Measurements from ENCODE around the gene PARD6B. TPM values are rescaled to one million over a fixed set of nuclear protein-coding genes. Genes with fewer than 3 reads are reported as not detected.

The PARD6B gene
- total and polyA plus RNA-seq, 2 donors (not counting 1 experiment from before 2014, with no cell fraction given) = 0.91 to 6.0 TPM

DNA sequence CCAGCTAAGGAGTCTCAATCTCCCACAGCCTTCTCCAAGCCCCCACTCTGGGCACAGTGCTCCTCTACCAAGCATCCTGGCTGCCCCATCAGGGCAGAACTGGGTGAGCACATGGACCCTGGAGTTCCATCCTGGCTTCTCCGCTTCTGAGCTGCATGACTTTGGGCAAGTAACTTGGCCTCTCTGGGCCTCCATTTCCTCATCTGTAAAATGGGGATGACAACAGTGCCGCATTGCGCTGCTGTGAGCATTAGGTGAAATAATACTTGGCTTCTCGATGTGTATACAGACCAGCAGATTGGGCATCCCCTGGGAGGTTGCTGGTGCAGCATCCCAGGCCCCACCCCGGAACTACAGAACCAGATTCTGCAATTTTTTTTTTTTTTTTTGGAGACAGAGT, 31.7 kb upstream of the PARD6B start:
- H3K79me2 ChIP-seq (ENCODE audit: control insufficient read depth, insufficient read depth, low read length) = no peaks in the 10 kb centered on the region
- Mint-ChIP-seq H3K27me3 (peaks cover 20% of the 10 kb centered on the region), H3K4me3 (no peak overlapping the region), H3K4me1 (no peaks in the 10 kb centered on the region), H3K9me3 (ENCODE audit: insufficient read depth) (no peaks in the 10 kb centered on the region), H3K27ac (no peak overlapping the region)
- no peak overlapping the region for H3K4me2 ChIP-seq (replicated peaks; ENCODE audit: low read depth, low read length, poor library complexity, severe bottlenecking)
- H3K4me3 ChIP-seq (ENCODE audit: control extremely low read depth in 1 of 5, extremely low read depth in 1 of 5, insufficient read depth in 1 of 5, low read depth in 2 of 5, low read length in 4 of 5) = no peak overlapping the region
- H4K20me1 ChIP-seq (ENCODE audit: control insufficient read depth, insufficient read depth, low read length, poor library complexity, severe bottlenecking) = no peaks in the 10 kb centered on the region
- DNase-seq (no peak), ATAC-seq (ENCODE audit: low read depth) (no peak)
- no peak overlapping the region for H2AFZ ChIP-seq (ENCODE audit: insufficient read depth, low read depth, low read length, poor library complexity, severe bottlenecking)
- 95% methylated on average over 4 of the region's 5 CpGs for WGBS (ENCODE audit: insufficient coverage)
- H3K4me1 ChIP-seq (ENCODE audit: control insufficient read depth in 2 of 2, insufficient read depth in 2 of 2, low read length in 2 of 2) = no peaks in the 10 kb centered on the region
- H3K9me3 ChIP-seq (ENCODE audit: control extremely low read depth in 1 of 3, control insufficient read depth in 2 of 3, insufficient read depth in 1 of 3, low read length in 2 of 3) = no peaks in the 10 kb centered on the region
- H3K27ac ChIP-seq (ENCODE audit: low read length in 2 of 2) = no peak overlapping the region
- CTCF ChIA-PET = no interaction called here
- intact Hi-C loops (cut with micrococcal nuclease) = no loop called here
- no peaks in the 10 kb centered on the region for H3K36me3 ChIP-seq (replicated peaks in 1 of 2; ENCODE audit: control extremely low read depth in 1 of 2, control insufficient read depth in 1 of 2, extremely low read depth in 1 of 2, insufficient read depth in 2 of 2, low read length in 1 of 2)
- TF ChIP-seq EZH2 (IDR thresholded peaks at IDR 0.05; ENCODE audit: borderline replicate concordance, insufficient read depth, low read depth, low read length, poor library complexity, severe bottlenecking) = no peak
- TF ChIP-seq, protein P1, sequence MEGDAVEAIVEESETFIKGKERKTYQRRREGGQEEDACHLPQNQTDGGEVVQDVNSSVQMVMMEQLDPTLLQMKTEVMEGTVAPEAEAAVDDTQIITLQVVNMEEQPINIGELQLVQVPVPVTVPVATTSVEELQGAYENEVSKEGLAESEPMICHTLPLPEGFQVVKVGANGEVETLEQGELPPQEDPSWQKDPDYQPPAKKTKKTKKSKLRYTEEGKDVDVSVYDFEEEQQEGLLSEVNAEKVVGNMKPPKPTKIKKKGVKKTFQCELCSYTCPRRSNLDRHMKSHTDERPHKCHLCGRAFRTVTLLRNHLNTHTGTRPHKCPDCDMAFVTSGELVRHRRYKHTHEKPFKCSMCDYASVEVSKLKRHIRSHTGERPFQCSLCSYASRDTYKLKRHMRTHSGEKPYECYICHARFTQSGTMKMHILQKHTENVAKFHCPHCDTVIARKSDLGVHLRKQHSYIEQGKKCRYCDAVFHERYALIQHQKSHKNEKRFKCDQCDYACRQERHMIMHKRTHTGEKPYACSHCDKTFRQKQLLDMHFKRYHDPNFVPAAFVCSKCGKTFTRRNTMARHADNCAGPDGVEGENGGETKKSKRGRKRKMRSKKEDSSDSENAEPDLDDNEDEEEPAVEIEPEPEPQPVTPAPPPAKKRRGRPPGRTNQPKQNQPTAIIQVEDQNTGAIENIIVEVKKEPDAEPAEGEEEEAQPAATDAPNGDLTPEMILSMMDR (IDR thresholded peaks at IDR 0.05) = no peak
- H3K9ac ChIP-seq (ENCODE audit: low read length) = no peak overlapping the region
- POLR2A ChIA-PET = no interaction called here
- H3K27me3 ChIP-seq (replicated peaks in 1 of 4; ENCODE audit: control extremely low read depth in 1 of 4, control insufficient read depth in 3 of 4, insufficient read depth in 4 of 4, low read length in 3 of 4) = no peaks in the 10 kb centered on the region

DNA sequence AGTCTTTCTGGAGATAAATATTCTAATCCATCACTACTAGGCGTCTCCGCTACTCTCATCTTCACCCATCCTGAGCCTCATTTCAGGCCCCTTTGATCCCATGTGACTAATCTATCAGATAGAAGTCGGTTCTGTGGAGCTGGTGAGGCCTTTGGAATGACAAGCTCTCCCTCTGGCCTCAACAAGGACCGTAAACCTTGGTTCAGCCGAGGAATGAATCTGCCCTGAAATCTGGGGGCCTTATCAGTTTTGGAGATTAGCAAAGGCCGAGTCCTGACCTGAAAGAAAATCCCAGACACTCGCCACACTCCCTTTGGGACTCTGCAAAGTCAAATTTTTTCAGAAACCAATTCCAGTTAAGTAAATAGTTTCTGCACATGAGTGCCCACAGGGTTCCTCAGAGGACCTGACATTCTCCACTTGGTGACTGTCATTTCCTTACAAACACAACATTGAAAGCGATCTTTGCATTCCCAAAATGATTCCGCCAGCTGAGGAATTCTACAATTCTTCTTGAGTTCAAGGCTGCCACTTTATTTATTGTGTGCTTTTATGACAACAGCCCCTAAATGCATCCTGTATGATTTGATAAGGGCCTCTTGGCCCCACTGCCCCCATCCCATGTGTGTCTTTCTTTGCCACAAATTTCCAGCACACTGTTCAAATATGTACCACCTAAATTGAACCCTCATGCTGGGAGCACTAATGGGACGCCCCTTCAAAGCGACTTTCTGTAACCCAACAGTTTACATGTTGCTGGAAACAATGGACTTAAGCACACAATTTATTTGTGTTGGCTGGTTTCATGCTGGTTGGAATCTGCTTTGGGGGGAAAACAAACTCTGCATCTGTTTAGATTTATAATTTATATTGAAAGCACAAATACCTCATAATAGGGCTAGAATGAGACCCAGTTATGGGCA, 30.1 kb upstream of the PARD6B start:
- CTCF ChIA-PET = no interaction called here
- ATAC-seq (ENCODE audit: low read depth) = no peak
- H3K27me3 Mint-ChIP-seq = peaks cover 23% of the 10 kb centered on the region

More for the DNA sequence above, 30.1 kb upstream of the PARD6B start:
- no peak overlapping the region for H3K9ac ChIP-seq (ENCODE audit: low read length)
- intact Hi-C loops (cut with micrococcal nuclease) = no loop called here
- Mint-ChIP-seq H3K9me3 (ENCODE audit: insufficient read depth) (no peaks in the 10 kb centered on the region), H3K4me3 (no peak overlapping the region), H3K4me1 (no peaks in the 10 kb centered on the region), H3K27ac (no peak overlapping the region)
- H3K79me2 ChIP-seq (ENCODE audit: control insufficient read depth, insufficient read depth, low read length) = no peaks in the 10 kb centered on the region
- H3K27ac ChIP-seq (ENCODE audit: low read length in 2 of 2) = no peak overlapping the region
- no peak overlapping the region for H2AFZ ChIP-seq (ENCODE audit: insufficient read depth, low read depth, low read length, poor library complexity, severe bottlenecking)
- H3K4me3 ChIP-seq (ENCODE audit: control extremely low read depth in 1 of 5, extremely low read depth in 1 of 5, insufficient read depth in 1 of 5, low read depth in 2 of 5, low read length in 4 of 5) = no peak overlapping the region
- 83% methylated on average over 5 of the region's 11 CpGs for WGBS (ENCODE audit: insufficient coverage)
- H4K20me1 ChIP-seq (ENCODE audit: control insufficient read depth, insufficient read depth, low read length, poor library complexity, severe bottlenecking) = no peaks in the 10 kb centered on the region
- no peaks in the 10 kb centered on the region for H3K36me3 ChIP-seq (replicated peaks in 1 of 2; ENCODE audit: control extremely low read depth in 1 of 2, control insufficient read depth in 1 of 2, extremely low read depth in 1 of 2, insufficient read depth in 2 of 2, low read length in 1 of 2)
- DNase-seq = no peak
- no peaks in the 10 kb centered on the region for H3K4me1 ChIP-seq (ENCODE audit: control insufficient read depth in 2 of 2, insufficient read depth in 2 of 2, low read length in 2 of 2)
- H3K9me3 ChIP-seq (ENCODE audit: control extremely low read depth in 1 of 3, control insufficient read depth in 2 of 3, insufficient read depth in 1 of 3, low read length in 2 of 3) = no peaks in the 10 kb centered on the region
- TF ChIP-seq, protein P1 (IDR thresholded peaks at IDR 0.05) = no peak
- no peak for TF ChIP-seq EZH2 (IDR thresholded peaks at IDR 0.05; ENCODE audit: borderline replicate concordance, insufficient read depth, low read depth, low read length, poor library complexity, severe bottlenecking)
- POLR2A ChIA-PET = no interaction called here
- no peaks in the 10 kb centered on the region for H3K27me3 ChIP-seq (replicated peaks in 1 of 4; ENCODE audit: control extremely low read depth in 1 of 4, control insufficient read depth in 3 of 4, insufficient read depth in 4 of 4, low read length in 3 of 4)
- H3K4me2 ChIP-seq (replicated peaks; ENCODE audit: low read depth, low read length, poor library complexity, severe bottlenecking) = no peak overlapping the region
